Transverse colon (tissue), 4 donors: ENCODE results near the gene MTURN. TPM values are rescaled to one million over a fixed set of nuclear protein-coding genes. Genes with fewer than 3 reads are reported as not detected.

Experiments used
- DNase-seq: peaks from one replicate; pipeline ENCODE4 v3.0.0-alpha.2; 2019
- H3K27ac ChIP-seq, 4 donors: fragments of 200-600 bp; sonication (generic); 2 replicates each; pipeline ENCODE4 v1.5.1; 2016 to 2018; ENCODE audit warnings: inconsistent platforms in 4 of 4
- H3K27me3 ChIP-seq: fragments of 200-600 bp; sonication (generic); 2 replicates; pipeline ENCODE4 v1.5.1; 2017; ENCODE audit warnings: inconsistent platforms
- H3K36me3 ChIP-seq, 4 donors: fragments of 200-600 bp; sonication (generic); 2 replicates each; pipeline ENCODE4 v1.5.1; 2017 to 2019; ENCODE audit warnings: inconsistent platforms in 4 of 4
- H3K4me1 ChIP-seq, 4 donors: fragments of 200-600 bp; sonication (generic); 2 replicates each; pipeline ENCODE4 v1.5.1; 2017 to 2020; ENCODE audit warnings: inconsistent platforms in 4 of 4
- H3K4me3 ChIP-seq, 4 donors: fragments of 200-600 bp; sonication (generic); 1 replicate in 1 of 4; 2 replicates in 3 of 4; pipeline versions ENCODE4 v1.5.1 to v1.6.1; 2017 to 2019; ENCODE audit warnings: inconsistent platforms in 4 of 4
- H3K9me3 ChIP-seq, 2 donors: fragments of 200-600 bp; sonication (generic); 2 replicates each; pipeline ENCODE4 v1.5.1; 2017 to 2019; ENCODE audit warnings: inconsistent platforms in 2 of 2
- EP300 ChIP-seq: sonication (generic); formaldehyde crosslinking; IDR thresholded peaks from one replicate; pipeline ENCODE4 v1.6.1; 2017; ENCODE audit warnings: antibody characterized with exemption, low read depth
- POLR2A ChIP-seq: fragments of 450-650 bp; IDR thresholded peaks from one replicate; pipeline ENCODE4 v1.6.1; 2016; ENCODE audit warnings: antibody characterized with exemption, mild to moderate bottlenecking, moderate library complexity
- POLR2AphosphoS5 ChIP-seq, 3 donors: sonication (generic); formaldehyde crosslinking; IDR thresholded peaks; one replicate each; pipeline ENCODE4 v1.6.1; 2016; ENCODE audit warnings: antibody characterized with exemption in 3 of 3
- WGBS, 2 donors: methylation state at CpG; one replicate each; pipeline ENCODE4 v1.1.5; 2018; ENCODE audit warnings: low coverage in 1 of 2; 5-methylcytosine and 5-hydroxymethylcytosine counted together
- in situ Hi-C, 4 donors: fragments of 200-750 bp; cut with MboI; loops; one replicate each; pipeline versions ENCODE4 v1.15.0 to v1.15.1; 2017; ENCODE audit warnings: low sequenced_read_pairs in 3 of 4, low pct_ligation_motif_present in 1 of 4, low pct_unique_long_range_greater_than_20kb in 1 of 4
- intact Hi-C: fragments of 100-400 bp; cut with DNase I; formaldehyde crosslinking; loops from one replicate; pipeline ENCODE4 v1.15.1; 2023; ENCODE audit warnings: low total_unique reads
- total RNA-seq, 4 donors: library from RNA; depleted of rRNA; stranded (reverse); fragments of >200 nt; gene quantifications; one replicate each; pipeline ENCODE4 v1.1.0, GENCODE V29; 2016
- TF ChIP-seq, protein P1 (sequence below), 5 experiments: fragments of 200-600 bp in 3 of 5; fragments of 450-650 bp in 2 of 5; sonication (generic) in 3 of 5; IDR thresholded peaks; 1 replicate in 2 of 5; 2 replicates in 3 of 5; pipeline ENCODE4 v1.5.1; 2016 to 2017; ENCODE audit warnings: antibody characterized with exemption in 5 of 5, inconsistent platforms in 3 of 5, mild to moderate bottlenecking in 2 of 5, moderate library complexity in 1 of 5

MTURN gene
- 10 to 100 TPM in 3 of 4 donors, 1 to 10 TPM in 1; 7.9 to 28.3 (median 15.0) TPM for total RNA-seq

DNA sequence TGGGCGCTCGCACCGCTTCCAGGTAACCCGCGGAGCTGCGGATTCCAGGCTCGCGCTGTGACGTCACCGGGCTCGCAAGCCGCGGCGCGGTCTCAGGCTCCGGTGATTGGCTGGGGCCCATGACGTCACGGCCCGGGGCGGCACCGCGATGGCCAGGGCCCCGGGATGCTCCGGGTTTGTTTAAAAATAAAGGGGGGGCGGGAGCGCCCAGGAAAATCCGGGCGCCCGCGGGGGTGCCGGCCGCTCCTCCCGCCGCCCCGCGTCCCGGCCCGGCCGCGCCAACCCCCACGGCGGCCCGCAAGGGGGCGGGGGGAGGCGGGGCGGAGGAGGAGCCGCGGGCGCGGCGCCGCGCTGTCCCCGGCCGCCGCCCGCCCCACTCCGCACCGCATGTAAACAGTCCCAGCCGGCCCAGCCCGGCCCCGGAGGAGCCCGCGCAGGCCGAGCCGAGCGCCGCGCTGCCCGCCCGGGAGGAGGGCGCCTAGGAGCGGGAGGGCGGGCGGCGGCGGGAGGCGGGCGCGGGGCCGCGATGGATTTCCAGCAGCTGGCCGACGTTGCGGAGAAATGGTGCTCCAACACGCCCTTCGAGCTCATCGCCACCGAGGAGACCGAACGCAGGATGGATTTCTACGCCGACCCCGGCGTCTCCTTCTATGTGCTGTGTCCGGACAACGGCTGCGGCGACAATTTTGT is at the start of gene MTURN:
Gene MTURN, plus strand, starts transcription at position 376 of the 690 bp plus-strand sequence. Its CDS starts 151 bp downstream, at position 527.
- Histone ChIP-seq H3K27ac (peak within 1 kb of the TSS; percentile 92 to 95 (median 93)), H3K27me3 (no peaks in the 10 kb centered on the region), H3K4me3 (peak within 1 kb of the TSS; percentile 61 to 98 (median 77)), H3K4me1 (peaks cover 4 to 17% (median 8%) of the 10 kb centered on the region in 4 donors), H3K36me3 (no peaks in the 10 kb centered on the region), H3K9me3 (no peaks in the 10 kb centered on the region)
- intact Hi-C loops, result no loop called here
- 0% methylated on average over 25 of the region's 99 CpGs; no CpG with 5 or more reads in 1 of the 2 donors for WGBS, 2 donors
- DNase-seq, result peak; percentile 92
- in situ Hi-C loops, result no loop called here
- TF ChIP-seq POLR2A (no peak), POLR2AphosphoS5 (IDR thresholded peaks at IDR 0.05) (peak in 1 of 3 donors; percentile 9)
- TF ChIP-seq, protein P1, sequence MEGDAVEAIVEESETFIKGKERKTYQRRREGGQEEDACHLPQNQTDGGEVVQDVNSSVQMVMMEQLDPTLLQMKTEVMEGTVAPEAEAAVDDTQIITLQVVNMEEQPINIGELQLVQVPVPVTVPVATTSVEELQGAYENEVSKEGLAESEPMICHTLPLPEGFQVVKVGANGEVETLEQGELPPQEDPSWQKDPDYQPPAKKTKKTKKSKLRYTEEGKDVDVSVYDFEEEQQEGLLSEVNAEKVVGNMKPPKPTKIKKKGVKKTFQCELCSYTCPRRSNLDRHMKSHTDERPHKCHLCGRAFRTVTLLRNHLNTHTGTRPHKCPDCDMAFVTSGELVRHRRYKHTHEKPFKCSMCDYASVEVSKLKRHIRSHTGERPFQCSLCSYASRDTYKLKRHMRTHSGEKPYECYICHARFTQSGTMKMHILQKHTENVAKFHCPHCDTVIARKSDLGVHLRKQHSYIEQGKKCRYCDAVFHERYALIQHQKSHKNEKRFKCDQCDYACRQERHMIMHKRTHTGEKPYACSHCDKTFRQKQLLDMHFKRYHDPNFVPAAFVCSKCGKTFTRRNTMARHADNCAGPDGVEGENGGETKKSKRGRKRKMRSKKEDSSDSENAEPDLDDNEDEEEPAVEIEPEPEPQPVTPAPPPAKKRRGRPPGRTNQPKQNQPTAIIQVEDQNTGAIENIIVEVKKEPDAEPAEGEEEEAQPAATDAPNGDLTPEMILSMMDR (IDR thresholded peaks at IDR 0.05), result peak in 1 of 5 experiments; percentile 2

DNA sequence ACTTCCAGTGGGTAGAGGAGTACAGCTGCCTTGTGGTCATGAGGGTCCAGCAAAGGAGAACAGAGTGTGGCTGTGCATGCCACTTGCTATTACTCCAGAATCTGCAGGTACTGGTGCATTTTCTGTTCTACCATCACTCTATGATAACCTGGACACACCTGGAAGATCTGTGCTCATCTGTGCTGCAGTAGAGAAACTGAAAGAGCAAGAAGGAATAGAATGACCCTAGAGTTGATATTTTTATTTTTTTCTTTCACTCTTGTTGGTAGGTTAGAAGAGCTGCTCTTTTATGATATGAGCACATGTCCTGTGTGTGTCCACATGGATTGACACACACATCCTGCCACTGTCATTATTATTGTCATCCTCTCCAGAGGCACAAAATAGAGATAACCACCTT is 48.3 kb upstream of the MTURN start:
- no peaks in the 10 kb centered on the region for H3K27me3 ChIP-seq
- no peak overlapping the region for H3K27ac ChIP-seq
- in situ Hi-C loops (loop anchor here in 1 of 4 donors (25.0 kb wide), 1 partner anchor 324 kb away; no protein-coding TSS in a partner anchor), intact Hi-C loops (no loop called here)
- H3K4me3 ChIP-seq, result no peak overlapping the region
- no peak for DNase-seq
- no peaks in the 10 kb centered on the region for H3K36me3 ChIP-seq
- TF ChIP-seq POLR2AphosphoS5 (IDR thresholded peaks at IDR 0.05) (no peak), EP300 (no peak), POLR2A (no peak)
- TF ChIP-seq, protein P1 (IDR thresholded peaks at IDR 0.05), result no peak
- no peaks in the 10 kb centered on the region for H3K4me1 ChIP-seq
- no peaks in the 10 kb centered on the region for H3K9me3 ChIP-seq

DNA sequence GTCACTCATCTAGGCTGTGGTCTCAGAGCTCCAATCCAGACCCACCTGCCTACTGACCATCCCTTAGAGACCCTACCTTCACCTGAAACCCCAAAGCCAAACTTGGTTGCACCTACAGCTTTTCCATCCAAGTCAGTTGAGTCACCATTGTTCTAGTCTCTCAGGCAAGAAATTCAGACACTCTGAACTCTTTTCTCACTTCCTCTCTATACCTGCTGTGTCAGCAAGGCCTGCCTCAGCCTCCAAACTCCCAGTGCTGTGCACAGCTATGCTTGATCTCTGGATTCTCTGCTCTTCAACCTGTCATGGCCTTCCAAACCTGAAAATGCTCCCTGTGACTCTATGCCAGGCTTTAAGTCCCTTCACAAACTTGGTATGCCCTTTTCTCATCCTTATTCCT is 47.4 kb upstream of the MTURN start:
- TF ChIP-seq, protein P1 (IDR thresholded peaks at IDR 0.05), result no peak
- no peak for TF ChIP-seq POLR2A
- TF ChIP-seq POLR2AphosphoS5 (IDR thresholded peaks at IDR 0.05), result no peak
- no peak for TF ChIP-seq EP300
- Histone ChIP-seq H3K36me3 (no peaks in the 10 kb centered on the region), H3K9me3 (no peaks in the 10 kb centered on the region), H3K4me1 (no peaks in the 10 kb centered on the region), H3K27me3 (no peaks in the 10 kb centered on the region), H3K27ac (no peak overlapping the region), H3K4me3 (no peak overlapping the region)
- in situ Hi-C loops, result loop anchor here in 1 of 4 donors (25.0 kb wide), 1 partner anchor 325 kb away; no protein-coding TSS in a partner anchor
- intact Hi-C loops, result no loop called here
- no peak for DNase-seq

DNA sequence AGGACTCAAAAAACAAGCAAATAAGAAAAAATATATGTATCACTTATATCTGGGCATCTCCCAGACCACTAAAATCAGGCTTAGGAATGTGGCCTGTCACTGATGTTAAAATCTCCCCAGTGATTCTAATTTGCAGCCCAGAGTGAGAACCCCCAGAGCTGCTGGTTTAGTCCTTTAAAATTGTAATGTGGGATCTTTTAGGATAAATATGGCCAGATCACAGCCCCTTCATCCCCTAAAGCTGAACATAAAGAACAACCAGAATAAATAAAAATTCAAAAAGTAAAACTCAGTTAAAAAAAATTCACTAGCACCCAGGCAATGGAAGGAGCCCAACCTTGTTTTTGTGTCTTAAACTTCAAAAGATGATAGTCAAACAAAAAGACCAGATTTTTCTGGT is 46.4 kb upstream of the MTURN start:
- Histone ChIP-seq H3K27me3 (no peaks in the 10 kb centered on the region), H3K4me3 (no peak overlapping the region), H3K36me3 (no peaks in the 10 kb centered on the region), H3K4me1 (no peaks in the 10 kb centered on the region), H3K27ac (no peak overlapping the region), H3K9me3 (no peaks in the 10 kb centered on the region)
- in situ Hi-C loops, result loop anchor here in 1 of 4 donors (25.0 kb wide), 1 partner anchor 326 kb away; no protein-coding TSS in a partner anchor
- TF ChIP-seq POLR2AphosphoS5 (IDR thresholded peaks at IDR 0.05) (no peak), EP300 (no peak), POLR2A (no peak)
- TF ChIP-seq, protein P1 (IDR thresholded peaks at IDR 0.05), result no peak
- DNase-seq, result no peak
- intact Hi-C loops, result no loop called here
